Gastrocnemius medialis (tissue), 4 donors: ENCODE measurements around the gene ANXA4.

Experiments
- POLR2A ChIP-seq, 2 donors: fragments of 450-650 bp; IDR thresholded peaks; one replicate each; pipeline ENCODE4 v1.6.1; 2017; ENCODE audit warnings: antibody characterized with exemption in 2 of 2, mild to moderate bottlenecking in 2 of 2, moderate library complexity in 2 of 2
- TF ChIP-seq, protein P1 (sequence below), 5 experiments: fragments of 450-650 bp in 3 of 5; fragments of 200-600 bp in 2 of 5; sonication (generic) in 2 of 5; IDR thresholded peaks in 4 of 5; conservative IDR thresholded peaks in 1 of 5; 1 replicate in 4 of 5; 2 replicates in 1 of 5; pipeline ENCODE4 v1.5.1; 2016 to 2019; ENCODE audit warnings: antibody characterized with exemption in 5 of 5, mild to moderate bottlenecking in 3 of 5, moderate library complexity in 3 of 5

DNA sequence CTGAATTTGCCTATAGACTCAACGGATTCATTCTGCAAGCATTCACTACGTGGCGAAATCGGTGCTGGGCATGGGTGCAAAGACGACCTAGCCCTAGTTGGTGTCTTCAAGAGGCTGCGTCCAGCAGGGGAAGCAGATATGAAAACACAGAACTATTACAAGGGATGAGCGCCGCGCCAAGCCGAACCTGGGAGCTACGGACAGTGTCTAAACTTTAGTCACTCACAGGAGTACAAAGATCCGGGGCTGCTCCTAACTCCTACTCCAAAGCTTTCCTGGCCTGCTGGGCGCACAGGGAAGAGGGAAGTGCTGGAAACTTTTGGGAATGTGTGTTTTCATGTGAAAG, 732 bp upstream of the ANXA4 start:
- TF ChIP-seq, protein P1, sequence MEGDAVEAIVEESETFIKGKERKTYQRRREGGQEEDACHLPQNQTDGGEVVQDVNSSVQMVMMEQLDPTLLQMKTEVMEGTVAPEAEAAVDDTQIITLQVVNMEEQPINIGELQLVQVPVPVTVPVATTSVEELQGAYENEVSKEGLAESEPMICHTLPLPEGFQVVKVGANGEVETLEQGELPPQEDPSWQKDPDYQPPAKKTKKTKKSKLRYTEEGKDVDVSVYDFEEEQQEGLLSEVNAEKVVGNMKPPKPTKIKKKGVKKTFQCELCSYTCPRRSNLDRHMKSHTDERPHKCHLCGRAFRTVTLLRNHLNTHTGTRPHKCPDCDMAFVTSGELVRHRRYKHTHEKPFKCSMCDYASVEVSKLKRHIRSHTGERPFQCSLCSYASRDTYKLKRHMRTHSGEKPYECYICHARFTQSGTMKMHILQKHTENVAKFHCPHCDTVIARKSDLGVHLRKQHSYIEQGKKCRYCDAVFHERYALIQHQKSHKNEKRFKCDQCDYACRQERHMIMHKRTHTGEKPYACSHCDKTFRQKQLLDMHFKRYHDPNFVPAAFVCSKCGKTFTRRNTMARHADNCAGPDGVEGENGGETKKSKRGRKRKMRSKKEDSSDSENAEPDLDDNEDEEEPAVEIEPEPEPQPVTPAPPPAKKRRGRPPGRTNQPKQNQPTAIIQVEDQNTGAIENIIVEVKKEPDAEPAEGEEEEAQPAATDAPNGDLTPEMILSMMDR (IDR thresholded peaks at IDR 0.05 in 4 of 5, conservative IDR thresholded peaks at IDR 0.05 in 1 of 5): peak in 3 of 5 experiments; percentile 23 to 42 (median 29)
- TF ChIP-seq POLR2A (IDR thresholded peaks at IDR 0.05): no peak
